HPDE6-E6E7 (cell line): ENCODE measurements around the gene CITED2.

Experiments used
- DNase-seq: peaks from one replicate; pipeline ENCODE4 v3.0.0; 2011; ENCODE audit warnings: missing footprints; ENCODE audit errors: extremely low spot score

CITED2 gene

GRCh38 chr6:139330306-139330705 is 44.1 kb downstream of the CITED2 start:
- no peak for DNase-seq

- no peak for DNase-seq
These were observed 45.2 kb downstream of the CITED2 start for GRCh38 chr6:139329224-139329623.

GRCh38 chr6:139327038-139327437 is 47.4 kb downstream of the CITED2 start:
- no peak for DNase-seq

GRCh38 chr6:139325686-139326085 is 48.8 kb downstream of the CITED2 start:
- DNase-seq, result no peak

- no peak for DNase-seq
These were observed 49.3 kb downstream of the CITED2 start for GRCh38 chr6:139325125-139325524.

- DNase-seq, result no peak
These were observed 50.2 kb downstream of the CITED2 start for GRCh38 chr6:139324301-139324555.

GRCh38 chr6:139323511-139324300 is 50.7 kb downstream of the CITED2 start:
- no peak for DNase-seq
